Activated CD4-positive, alpha-beta T cell treated with anti-CD3 and anti-CD28 coated beads for 36 hours (primary cell): Measurements from ENCODE around the gene ARPC1B. TPM values are rescaled to one million over a fixed set of nuclear protein-coding genes. Genes with fewer than 3 reads are reported as not detected.
"Not testable (repeated sequence)": the region's sequence is repeated elsewhere in the genome, so short reads cannot be mapped to it uniquely, and the experiment has no call there.

ENCODE experiments used
- ATAC-seq: fragments of 200-7000 bp; cut with Tn5 transposase; one replicate; pipeline ENCODE4 v1.10.0; 2021; ENCODE audit warnings: mild to moderate bottlenecking, moderate library complexity
- CTCF ChIA-PET: fragments of 350-600 bp; sonication (Branson Sonifier 250); formaldehyde crosslinking; loops from one replicate; lab custom pipeline; 2021; ENCODE audit warnings: antibody characterized with exemption; lab: Charles Lee
- POLR2A ChIA-PET: fragments of 350-600 bp; sonication (Branson Sonifier 250); formaldehyde crosslinking; loops from one replicate; lab custom pipeline; 2021; ENCODE audit warnings: antibody characterized with exemption, inconsistent platforms; lab: Charles Lee
- DNase-seq: peaks from one replicate; pipeline ENCODE4 v3.0.0-alpha.2; 2020
- H3K27ac Mint-ChIP-seq: one replicate; pipeline ENCODE4 v1.8.0; 2021; ENCODE audit warnings: mixed read lengths
- H3K27me3 Mint-ChIP-seq: one replicate; pipeline ENCODE4 v1.8.0; 2021; ENCODE audit warnings: mixed read lengths
- H3K36me3 Mint-ChIP-seq: one replicate; pipeline ENCODE4 v1.8.0; 2021; ENCODE audit warnings: low read depth, mixed read lengths
- H3K4me1 Mint-ChIP-seq: one replicate; pipeline ENCODE4 v1.8.0; 2021; ENCODE audit warnings: mixed read lengths
- H3K4me3 Mint-ChIP-seq: one replicate; pipeline ENCODE4 v1.8.0; 2021; ENCODE audit warnings: mild to moderate bottlenecking, moderate library complexity, mixed read lengths
- H3K9me3 Mint-ChIP-seq: one replicate; pipeline ENCODE4 v1.8.0; 2021; ENCODE audit warnings: low read depth, mixed read lengths
- intact Hi-C, 2 experiments: fragments of 100-400 bp; cut with DNase I in 1 of 2; cut with micrococcal nuclease in 1 of 2; formaldehyde crosslinking; loops; one replicate each; pipeline versions ENCODE4 v1.14.2 to v1.15.1; 2022 to 2024; cut with DNase I, micrococcal nuclease
- total RNA-seq, 2 experiments: library from RNA; stranded (reverse); gene quantifications; one replicate each; pipeline ENCODE4 v1.2.3, GENCODE V29; 2021

The ARPC1B gene
- total RNA-seq, 2 experiments from 2014 or later, result 318 to 326 TPM

GRCh38 chr7:99428972-99429566 lies 54.5 kb downstream of the ARPC1B start:
- Mint-ChIP-seq H3K27ac (no peak overlapping the region), H3K4me1 (peaks cover 5% of the 10 kb centered on the region)
- CTCF ChIA-PET, result no interaction called here

GRCh38 chr7:99429756-99430155 lies 55.2 kb downstream of the ARPC1B start:
- Mint-ChIP-seq H3K9me3 (no peaks in the 10 kb centered on the region), H3K4me3 (no peak overlapping the region), H3K36me3 (peaks cover 14% of the 10 kb centered on the region), H3K4me1 (peaks cover 5% of the 10 kb centered on the region), H3K27ac (no peak overlapping the region), H3K27me3 (no peaks in the 10 kb centered on the region)
- ChIA-PET POLR2A (interaction anchor here (0.6 kb wide), 1 partner anchor 11 kb away, joined by 3 read pairs; no protein-coding TSS in a partner anchor), CTCF (no interaction called here)
- no peak for DNase-seq
- intact Hi-C loops, result no loop called here
- no peak for ATAC-seq

More at GRCh38 chr7:99428972-99429566, 54.5 kb downstream of the ARPC1B start:
- intact Hi-C loops, result no loop called here
- no peak for DNase-seq
- Mint-ChIP-seq H3K27me3 (no peaks in the 10 kb centered on the region), H3K4me3 (no peak overlapping the region), H3K9me3 (no peaks in the 10 kb centered on the region), H3K36me3 (peaks cover 16% of the 10 kb centered on the region)
- POLR2A ChIA-PET, result interaction anchor here (0.6 kb wide), 1 partner anchor 10 kb away, joined by 3 read pairs; no protein-coding TSS in a partner anchor
- peak; percentile 39 for ATAC-seq

- peaks cover 15% of the 10 kb centered on the region for H3K36me3 Mint-ChIP-seq
- H3K27me3 Mint-ChIP-seq, POLR2A ChIA-PET, H3K4me1 Mint-ChIP-seq, ATAC-seq, DNase-seq, H3K4me3 Mint-ChIP-seq, intact Hi-C loops, CTCF ChIA-PET, H3K27ac Mint-ChIP-seq, H3K9me3 Mint-ChIP-seq: not testable (repeated sequence)
These were observed 57.4 kb downstream of the ARPC1B start for GRCh38 chr7:99431756-99432540.

- ChIA-PET CTCF (interaction anchor here (0.6 kb wide), 1 partner anchor 210 kb away, joined by 4 read pairs; no protein-coding TSS in a partner anchor), POLR2A (no interaction called here)
- ATAC-seq, result no peak
- no peaks in the 10 kb centered on the region for H3K27me3 Mint-ChIP-seq
- peaks cover 15% of the 10 kb centered on the region for H3K4me1 Mint-ChIP-seq
- DNase-seq, result no peak
- H3K9me3 Mint-ChIP-seq, result no peaks in the 10 kb centered on the region
- H3K36me3 Mint-ChIP-seq, result peaks cover 15% of the 10 kb centered on the region
- no peak overlapping the region for H3K27ac Mint-ChIP-seq
- intact Hi-C loops, result no loop called here
- H3K4me3 Mint-ChIP-seq, result no peak overlapping the region
These were observed 58.6 kb downstream of the ARPC1B start for GRCh38 chr7:99433158-99433557.

GRCh38 chr7:99437946-99438572 lies 63.5 kb downstream of the ARPC1B start:
- H3K27ac Mint-ChIP-seq, result peak overlapping the region; percentile 98
- peak overlapping the region; percentile 91 for H3K4me3 Mint-ChIP-seq
- ChIA-PET POLR2A (interaction anchor here (0.6 kb wide), 1 partner anchor 48 kb away, joined by 5 read pairs; no protein-coding TSS in a partner anchor), CTCF (interaction anchor here (1.4 kb wide), 1 partner anchor 29 kb away, joined by 4 read pairs; the partner anchor contains the start of genes BUD31 and PDAP1)
- H3K9me3 Mint-ChIP-seq, result no peaks in the 10 kb centered on the region
- ATAC-seq (peak; percentile 17), DNase-seq (no peak)
- H3K27me3 Mint-ChIP-seq, result no peaks in the 10 kb centered on the region
- peaks cover 23% of the 10 kb centered on the region for H3K36me3 Mint-ChIP-seq
- intact Hi-C loops, result loop anchor here (1.0 to 5.0 kb wide), 9 partner anchors 28 to 481 kb away; partner anchors contain the start of genes ATP5MF (in 2 of the 2), BUD31 (in 2 of the 2), PDAP1 (in 2 of the 2) and ZKSCAN5 (in 2 of the 2)
- H3K4me1 Mint-ChIP-seq, result peaks cover 33% of the 10 kb centered on the region

GRCh38 chr7:99438573-99439480 lies 64.3 kb downstream of the ARPC1B start, which contains the start of the genes CPSF4 and PTCD1:
TSS of gene CPSF4 (plus strand) at chr7:99438943. CDS start at chr7:99439083, 140 bp downstream.
TSS of gene PTCD1 (minus strand) at chr7:99438798. CDS start at chr7:99435242, 3,556 bp downstream.
- peak; percentile 93 for ATAC-seq
- POLR2A ChIA-PET, result interaction anchor here (0.6 kb wide), 1 partner anchor 49 kb away, joined by 5 read pairs; no protein-coding TSS in a partner anchor
- peak within 1 kb of the TSS; percentile 98 for H3K27ac Mint-ChIP-seq
- H3K27me3 Mint-ChIP-seq, result no peaks in the 10 kb centered on the region
- peaks cover 36% of the 10 kb centered on the region for H3K4me1 Mint-ChIP-seq
- intact Hi-C loops, result loop anchor here (1.0 to 5.0 kb wide), 9 partner anchors 27 to 480 kb away; partner anchors contain the start of genes ATP5MF (in 2 of the 2), BUD31 (in 2 of the 2), PDAP1 (in 2 of the 2) and ZKSCAN5 (in 2 of the 2)
- CTCF ChIA-PET, result interaction anchor here (1.2 to 1.4 kb wide), 2 partner anchors 23 to 30 kb away, joined by 4 read pairs; partner anchors contain the start of genes BUD31 and PDAP1
- DNase-seq, result peak; percentile 96
- peaks cover 23% of the 10 kb centered on the region for H3K36me3 Mint-ChIP-seq
- H3K4me3 Mint-ChIP-seq, result peak within 1 kb of the TSS; percentile 91
- H3K9me3 Mint-ChIP-seq, result no peaks in the 10 kb centered on the region

- POLR2A ChIA-PET, result no interaction called here
- Mint-ChIP-seq H3K9me3 (no peaks in the 10 kb centered on the region), H3K36me3 (peaks cover 26% of the 10 kb centered on the region), H3K27me3 (no peaks in the 10 kb centered on the region), H3K27ac (no peak overlapping the region), H3K4me1 (peaks cover 36% of the 10 kb centered on the region), H3K4me3 (peak overlapping the region; percentile 91)
- intact Hi-C loops, result no loop called here
- CTCF ChIA-PET, result no interaction called here
- ATAC-seq (no peak), DNase-seq (no peak)
These were observed 65.7 kb downstream of the ARPC1B start for GRCh38 chr7:99440195-99440594.

Other genes with a start within 250 kb of the ARPC1B start
- 10 to 100 TPM; 12.4 to 13.4 TPM for gene SMURF1, start 230.6 kb upstream of the ARPC1B start, total RNA-seq
- gene KPNA7, start 166.6 kb upstream of the ARPC1B start, total RNA-seq, result not detected
- gene MYH16, start 101.9 kb upstream of the ARPC1B start, total RNA-seq, result not detected
- gene ARPC1A, start 48.8 kb upstream of the ARPC1B start, total RNA-seq, result 10 to 100 TPM; 52.3 to 65.6 TPM
- gene PDAP1, start 33.9 kb downstream of the ARPC1B start, total RNA-seq, result 100 to 1,000 TPM; 171 TPM
- gene BUD31, start 34.2 kb downstream of the ARPC1B start, total RNA-seq, result 100 to 1,000 TPM; 140 to 190 TPM
- 1 to 10 TPM; 4.7 to 7.7 TPM for gene PTCD1, start 64.1 kb downstream of the ARPC1B start, total RNA-seq
- 10 to 100 TPM; 56.1 to 57.9 TPM for gene CPSF4, start 64.2 kb downstream of the ARPC1B start, total RNA-seq
- 100 to 1,000 TPM; 342 to 386 TPM for gene ATP5MF, start 91.4 kb downstream of the ARPC1B start, total RNA-seq
- 10 to 100 TPM; 18.2 to 18.9 TPM for gene ZNF789, start 98.2 kb downstream of the ARPC1B start, total RNA-seq
- 10 to 100 TPM; 24.8 to 26.3 TPM for gene ZNF394, start 125.6 kb downstream of the ARPC1B start, total RNA-seq
- 10 to 100 TPM; 10.1 to 12.1 TPM for gene ZKSCAN5, start 129.9 kb downstream of the ARPC1B start, total RNA-seq
- gene FAM200A, start 177.4 kb downstream of the ARPC1B start, total RNA-seq, result 1 to 10 TPM; 4.9 to 5.5 TPM
- gene ZNF655, start 183.9 kb downstream of the ARPC1B start, total RNA-seq, result 10 to 100 TPM; 51.1 to 52.0 TPM
- gene TMEM225B, start 223.5 kb downstream of the ARPC1B start, total RNA-seq, result under 1 TPM; 0.57 to 0.58 TPM
- 10 to 100 TPM; 20.5 to 25.2 TPM for gene ZSCAN25, start 242.2 kb downstream of the ARPC1B start, total RNA-seq